Activated T-helper 17 cell treated with anti-CD3 and anti-CD28 coated beads, Interleukin-2, amount 50 U/mL, for 72 hours (primary cell): Measurements from ENCODE around the gene GSAP. TPM values are rescaled to one million over a fixed set of nuclear protein-coding genes. Genes with fewer than 3 reads are reported as not detected.
"Not testable (repeated sequence)": the region's sequence is repeated elsewhere in the genome, so short reads cannot be mapped to it uniquely, and the experiment has no call there.

Source experiments
- ATAC-seq: fragments of 150-1000 bp; cut with Tn5 transposase; replicated peaks from 2 replicates; pipeline ENCODE4 v1.10.0; 2021; ENCODE audit warnings: mild to moderate bottlenecking, moderate library complexity
- H3K27ac Mint-ChIP-seq: one replicate; pipeline ENCODE4 v1.8.0; 2022; ENCODE audit warnings: mixed read lengths
- H3K27me3 Mint-ChIP-seq: one replicate; pipeline ENCODE4 v1.8.0; 2022; ENCODE audit warnings: mixed read lengths
- H3K36me3 Mint-ChIP-seq: one replicate; pipeline ENCODE4 v1.8.0; 2022; ENCODE audit warnings: low read depth, mild to moderate bottlenecking, mixed read lengths
- H3K4me1 Mint-ChIP-seq: one replicate; pipeline ENCODE4 v1.8.0; 2022; ENCODE audit warnings: mixed read lengths
- H3K4me3 Mint-ChIP-seq: one replicate; pipeline ENCODE4 v1.8.0; 2022; ENCODE audit warnings: mild to moderate bottlenecking, mixed read lengths
- H3K9me3 Mint-ChIP-seq: one replicate; pipeline ENCODE4 v1.8.0; 2022; ENCODE audit warnings: mixed read lengths
- total RNA-seq, 2 donors: library from RNA; stranded (reverse); gene quantifications; one replicate each; pipeline ENCODE4 v1.2.3, GENCODE V29; 2022

The GSAP gene
- total RNA-seq, 2 donors from 2014 or later = 1.1 to 2.9 TPM

- Mint-ChIP-seq H3K9me3 (no peaks in the 10 kb centered on the region), H3K4me3 (no peak overlapping the region), H3K36me3 (no peaks in the 10 kb centered on the region), H3K27me3 (no peaks in the 10 kb centered on the region), H3K27ac (no peak overlapping the region), H3K4me1 (peaks cover 20% of the 10 kb centered on the region)
- no peak for ATAC-seq
Observed at GRCh38 chr7:77348371-77348813, 67.8 kb downstream of the GSAP start.

- Mint-ChIP-seq H3K4me1 (peaks cover 8% of the 10 kb centered on the region), H3K4me3 (no peak overlapping the region), H3K9me3 (no peaks in the 10 kb centered on the region), H3K27me3 (no peaks in the 10 kb centered on the region), H3K36me3 (no peaks in the 10 kb centered on the region), H3K27ac (no peak overlapping the region)
- no peak for ATAC-seq
Observed at GRCh38 chr7:77346441-77346840, 69.7 kb downstream of the GSAP start.

GRCh38 chr7:77345426-77345825 is 70.7 kb downstream of the GSAP start:
- not testable (repeated sequence) for H3K9me3 Mint-ChIP-seq, H3K4me1 Mint-ChIP-seq, ATAC-seq, H3K36me3 Mint-ChIP-seq, H3K4me3 Mint-ChIP-seq, H3K27me3 Mint-ChIP-seq, H3K27ac Mint-ChIP-seq

- no peak for ATAC-seq
- Mint-ChIP-seq H3K4me3 (no peak overlapping the region), H3K27ac (no peak overlapping the region), H3K36me3 (no peaks in the 10 kb centered on the region), H3K27me3 (no peaks in the 10 kb centered on the region), H3K9me3 (no peaks in the 10 kb centered on the region), H3K4me1 (peaks cover 4% of the 10 kb centered on the region)
Observed at GRCh38 chr7:77339726-77340125, 76.4 kb downstream of the GSAP start.

- Mint-ChIP-seq H3K36me3 (no peaks in the 10 kb centered on the region), H3K9me3 (no peaks in the 10 kb centered on the region), H3K4me3 (no peak overlapping the region), H3K27me3 (no peaks in the 10 kb centered on the region), H3K27ac (no peak overlapping the region), H3K4me1 (peaks cover 4% of the 10 kb centered on the region)
- ATAC-seq = no peak
Observed at GRCh38 chr7:77338883-77339629, 77.1 kb downstream of the GSAP start.

- no peak overlapping the region for H3K27ac Mint-ChIP-seq
- no peaks in the 10 kb centered on the region for H3K27me3 Mint-ChIP-seq
- no peaks in the 10 kb centered on the region for H3K9me3 Mint-ChIP-seq
- no peaks in the 10 kb centered on the region for H3K36me3 Mint-ChIP-seq
- peaks cover 4% of the 10 kb centered on the region for H3K4me1 Mint-ChIP-seq
- ATAC-seq = no peak
- H3K4me3 Mint-ChIP-seq = no peak overlapping the region
Observed at GRCh38 chr7:77338260-77338659, 77.9 kb downstream of the GSAP start.

GRCh38 chr7:77337456-77337990 is 78.6 kb downstream of the GSAP start:
- Mint-ChIP-seq H3K4me3 (no peak overlapping the region), H3K27ac (no peak overlapping the region), H3K36me3 (no peaks in the 10 kb centered on the region), H3K9me3 (no peaks in the 10 kb centered on the region), H3K27me3 (no peaks in the 10 kb centered on the region), H3K4me1 (peaks cover 4% of the 10 kb centered on the region)
- ATAC-seq = no peak

- no peak for ATAC-seq
Observed at GRCh38 chr7:77335581-77335980, 80.6 kb downstream of the GSAP start.

GRCh38 chr7:77334039-77334438 is 82.1 kb downstream of the GSAP start:
- not testable (repeated sequence) for ATAC-seq, H3K9me3 Mint-ChIP-seq, H3K36me3 Mint-ChIP-seq

More at GRCh38 chr7:77335581-77335980, 80.6 kb downstream of the GSAP start:
- Mint-ChIP-seq H3K4me3 (no peak overlapping the region), H3K27me3 (no peaks in the 10 kb centered on the region), H3K4me1 (peaks cover 12% of the 10 kb centered on the region), H3K36me3 (peaks cover 1% of the 10 kb centered on the region), H3K9me3 (no peaks in the 10 kb centered on the region), H3K27ac (no peak overlapping the region)

GRCh38 chr7:77331938-77332695 is 84.0 kb downstream of the GSAP start:
- Mint-ChIP-seq H3K27me3 (no peaks in the 10 kb centered on the region), H3K27ac (no peak overlapping the region), H3K4me3 (peak overlapping the region; percentile 4), H3K4me1 (peaks cover 39% of the 10 kb centered on the region), H3K36me3 (peaks cover 6% of the 10 kb centered on the region), H3K9me3 (no peaks in the 10 kb centered on the region)
- ATAC-seq = peak; percentile 57

More at GRCh38 chr7:77334039-77334438, 82.1 kb downstream of the GSAP start:
- H3K27ac Mint-ChIP-seq, H3K4me3 Mint-ChIP-seq, H3K27me3 Mint-ChIP-seq: not testable (repeated sequence)
- peaks cover 28% of the 10 kb centered on the region for H3K4me1 Mint-ChIP-seq

- H3K4me3 Mint-ChIP-seq = peak overlapping the region; percentile 65
- H3K4me1 Mint-ChIP-seq = peaks cover 43% of the 10 kb centered on the region
- no peaks in the 10 kb centered on the region for H3K27me3 Mint-ChIP-seq
- H3K9me3 Mint-ChIP-seq = no peaks in the 10 kb centered on the region
- H3K27ac Mint-ChIP-seq = peak overlapping the region; percentile 65
- ATAC-seq = peak; percentile 72
- peaks cover 6% of the 10 kb centered on the region for H3K36me3 Mint-ChIP-seq
Observed at GRCh38 chr7:77330169-77330882, 85.8 kb downstream of the GSAP start.

- no peaks in the 10 kb centered on the region for H3K9me3 Mint-ChIP-seq
- peak overlapping the region; percentile 65 for H3K27ac Mint-ChIP-seq
- peaks cover 43% of the 10 kb centered on the region for H3K4me1 Mint-ChIP-seq
- H3K36me3 Mint-ChIP-seq = peaks cover 6% of the 10 kb centered on the region
- H3K4me3 Mint-ChIP-seq = peak overlapping the region; percentile 65
- H3K27me3 Mint-ChIP-seq = no peaks in the 10 kb centered on the region
- ATAC-seq = peak; percentile 73
Observed at GRCh38 chr7:77329466-77330168, 86.5 kb downstream of the GSAP start.

- peaks cover 43% of the 10 kb centered on the region for H3K4me1 Mint-ChIP-seq
- no peaks in the 10 kb centered on the region for H3K9me3 Mint-ChIP-seq
- peaks cover 6% of the 10 kb centered on the region for H3K36me3 Mint-ChIP-seq
- H3K27me3 Mint-ChIP-seq = no peaks in the 10 kb centered on the region
- no peak for ATAC-seq
- H3K27ac Mint-ChIP-seq = peak overlapping the region; percentile 72
- H3K4me3 Mint-ChIP-seq = peak overlapping the region; percentile 65
Observed at GRCh38 chr7:77328669-77329068, 87.5 kb downstream of the GSAP start.
